GM18517 (cell line): ENCODE data around the gene RAPGEF2.
"Not testable (repeated sequence)": the region's sequence is repeated elsewhere in the genome, so short reads cannot be mapped to it uniquely, and the experiment has no call there.

Experiments
- ATAC-seq: cut with Tn5 transposase; IDR thresholded peaks from one replicate; pipeline ENCODE4 v1.9.1; 2021; ENCODE audit warnings: mild to moderate bottlenecking, moderate library complexity; ENCODE audit not compliant: unreplicated experiment

The RAPGEF2 gene

DNA sequence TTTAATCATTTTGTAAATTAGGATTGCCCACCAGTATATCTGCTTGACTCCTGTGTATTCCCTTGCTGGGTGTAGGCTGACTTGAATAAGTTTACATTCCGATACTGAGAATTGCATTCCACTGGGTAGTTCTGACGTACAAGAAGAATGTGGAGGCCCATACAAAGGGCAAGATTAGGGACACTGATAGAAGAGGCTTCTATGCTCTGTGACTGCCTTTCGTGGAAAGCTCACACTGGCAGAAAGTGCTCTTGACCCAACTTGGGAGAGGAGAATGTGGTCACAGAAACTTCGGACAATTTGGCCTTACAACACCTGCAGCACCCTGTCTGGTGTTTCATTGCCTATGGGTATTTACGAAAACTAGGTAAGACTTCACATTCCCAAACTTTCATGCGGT lies 126.3 kb downstream of the RAPGEF2 start:
- no peak for ATAC-seq

GRCh38 chr4:159232465-159233106 lies 129.7 kb downstream of the RAPGEF2 start:
- peak; percentile 69 for ATAC-seq

- no peak for ATAC-seq
Measured at GRCh38 chr4:159235779-159236368, 133.0 kb downstream of the RAPGEF2 start.

- ATAC-seq: no peak
Measured at GRCh38 chr4:159237975-159238374, 135.1 kb downstream of the RAPGEF2 start.

DNA sequence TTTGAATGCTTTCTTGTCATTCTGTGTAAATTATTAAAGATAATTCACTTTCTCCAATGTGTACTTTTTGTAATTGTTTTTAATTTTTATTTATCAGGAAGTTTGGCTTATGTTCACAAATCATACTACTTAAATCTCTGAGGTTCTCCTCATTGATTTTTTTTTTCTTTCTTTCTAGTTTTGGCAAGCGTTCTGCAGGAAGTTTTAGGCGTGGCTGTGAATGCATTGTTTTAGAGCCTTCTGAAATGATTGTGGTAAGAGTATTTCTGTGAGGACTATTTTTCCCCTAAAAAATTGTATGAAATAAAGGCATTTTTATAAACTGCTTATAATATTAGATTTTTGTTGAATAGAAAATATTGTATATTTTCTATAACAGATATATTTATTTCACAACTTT lies 135.8 kb downstream of the RAPGEF2 start:
- no peak for ATAC-seq

DNA sequence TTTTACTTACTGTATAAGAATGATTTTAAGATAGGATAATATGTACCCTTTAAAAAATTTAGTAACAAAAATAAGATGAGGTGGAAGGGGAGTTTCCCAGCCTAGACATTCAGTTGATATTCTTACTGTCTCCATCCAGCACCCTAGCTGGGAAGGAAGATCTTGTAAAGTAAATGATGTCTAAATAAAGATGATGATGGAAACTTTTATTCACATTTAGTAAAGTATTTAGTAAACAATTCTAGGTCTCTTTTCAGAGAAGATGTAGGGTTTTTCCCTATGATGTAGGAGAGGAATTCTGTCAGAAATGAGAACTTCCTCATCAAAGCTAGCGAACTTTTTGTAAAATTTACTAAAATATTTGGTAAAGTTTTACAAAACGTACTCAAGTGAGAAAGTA lies 136.8 kb downstream of the RAPGEF2 start:
- no peak for ATAC-seq

DNA sequence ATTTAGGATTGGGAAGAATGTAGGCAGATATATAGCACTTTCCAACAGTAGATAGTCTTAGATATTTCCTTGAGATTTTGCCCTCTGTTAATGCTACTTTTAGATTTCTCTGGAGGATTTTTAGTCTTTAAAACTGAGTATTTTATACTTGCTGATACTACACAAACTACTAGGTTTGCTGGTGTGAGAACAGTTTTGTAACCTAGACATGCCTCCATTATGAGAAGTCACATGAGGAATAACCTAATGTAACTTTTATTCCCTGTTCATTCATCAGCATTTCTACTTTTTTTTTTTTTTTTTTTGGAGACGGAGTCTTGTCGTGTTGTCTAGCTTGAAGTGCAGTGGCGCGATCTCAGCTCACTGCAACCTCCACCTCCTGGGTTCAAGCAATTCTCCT lies 137.2 kb downstream of the RAPGEF2 start:
- ATAC-seq: no peak

DNA sequence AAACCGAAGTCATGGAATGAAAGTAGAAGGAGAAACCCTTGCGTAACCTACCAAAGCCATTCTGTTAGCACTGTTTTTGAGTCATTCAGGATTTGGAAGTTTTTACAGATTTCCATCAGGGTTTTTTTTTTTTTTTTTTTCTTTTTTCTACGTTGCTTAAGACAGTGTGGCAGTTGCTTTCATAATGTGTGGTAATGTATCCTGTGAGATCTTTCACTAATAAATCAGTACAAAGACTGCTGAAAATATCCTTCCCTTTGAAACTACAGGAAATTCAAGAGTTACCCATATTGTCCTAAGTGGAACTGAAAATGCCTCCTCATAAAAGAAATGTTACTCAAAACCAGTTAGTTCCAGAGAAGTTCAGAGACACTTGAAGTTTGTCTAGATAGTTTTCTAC lies 137.8 kb downstream of the RAPGEF2 start:
- no peak for ATAC-seq

DNA sequence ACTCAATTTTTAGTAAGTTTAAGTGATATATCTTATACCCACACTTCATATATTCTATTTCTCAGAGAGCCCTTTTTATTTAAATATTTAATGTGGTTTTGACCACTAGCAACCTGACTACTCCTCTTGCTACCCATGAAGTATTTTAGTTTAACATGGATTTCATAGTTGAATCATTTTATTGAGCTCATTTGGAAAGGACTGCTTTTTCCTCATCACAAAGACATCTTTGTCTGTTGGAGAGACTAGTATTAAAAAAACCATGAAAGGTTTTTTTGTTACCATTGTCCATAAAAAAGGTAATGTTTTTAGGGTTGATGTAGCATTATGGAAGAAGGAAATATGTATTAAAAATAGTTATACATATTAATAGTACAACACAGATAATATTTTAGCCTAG lies 139.5 kb downstream of the RAPGEF2 start:
- no peak for ATAC-seq

DNA sequence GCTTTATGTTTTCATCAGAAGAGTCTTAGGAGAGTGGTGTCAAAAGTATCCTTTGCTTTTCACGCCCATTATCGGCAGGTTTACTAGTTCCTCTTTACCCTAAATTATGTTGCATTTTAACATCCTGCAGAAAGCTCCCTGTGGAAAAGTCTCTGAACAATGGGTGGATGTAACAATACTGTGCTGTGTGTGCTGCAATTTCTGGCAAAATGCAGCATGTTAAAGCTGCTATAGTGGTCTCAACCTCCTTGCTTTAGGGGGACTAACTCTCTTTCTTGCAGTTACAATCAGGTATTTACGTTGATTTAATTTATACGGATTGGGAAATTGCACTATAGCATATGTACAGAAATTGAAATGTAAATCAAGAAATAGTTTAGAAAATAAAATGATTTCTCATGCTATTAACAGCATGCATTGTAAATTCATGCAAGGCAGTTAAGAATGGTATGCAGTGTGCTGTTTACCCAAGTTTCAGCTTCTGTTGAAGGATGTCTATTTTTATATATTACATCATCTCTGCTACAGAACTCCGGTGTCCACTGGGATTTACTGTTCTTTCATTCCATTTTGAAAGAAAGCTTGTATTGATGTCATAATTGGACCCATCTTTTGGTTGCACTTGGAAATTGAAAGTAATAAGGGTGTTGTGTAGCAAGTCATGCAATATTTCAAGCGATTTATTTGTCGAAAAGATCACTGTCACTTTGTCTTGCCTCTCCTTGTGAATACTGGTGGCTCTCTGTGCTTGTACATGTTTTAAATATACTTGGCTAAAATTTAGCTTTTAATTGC lies 145.7 kb downstream of the RAPGEF2 start:
- ATAC-seq: no peak

DNA sequence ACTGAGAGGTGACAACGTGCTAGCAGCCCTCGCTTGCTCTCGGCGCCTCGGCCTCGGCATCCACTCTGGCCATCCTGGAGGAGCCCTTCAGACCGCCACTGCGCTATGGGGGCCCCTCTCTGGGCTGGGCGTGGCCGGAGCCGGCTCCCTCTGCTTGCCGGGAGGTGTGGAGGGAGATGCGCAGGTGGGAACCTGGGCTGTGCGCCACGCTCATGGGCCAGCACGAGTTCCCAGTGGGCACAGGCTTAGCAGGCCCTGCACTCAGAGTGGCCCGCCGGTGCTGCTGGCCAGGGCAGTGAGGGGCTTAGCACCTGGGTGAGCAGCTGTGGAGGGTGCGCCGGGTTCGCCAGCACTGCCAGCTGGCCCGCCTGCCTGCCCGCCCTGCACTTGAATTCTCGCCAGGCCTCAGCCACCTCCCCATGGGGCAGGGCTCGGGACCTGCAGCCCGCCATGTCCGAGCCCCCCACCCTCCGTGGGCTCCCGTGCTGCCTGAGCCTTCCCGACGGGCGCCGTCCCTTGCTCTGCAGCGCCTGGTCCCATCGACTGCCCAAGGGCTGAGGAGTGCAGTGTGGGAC lies 148.0 kb downstream of the RAPGEF2 start:
- no peak for ATAC-seq

DNA sequence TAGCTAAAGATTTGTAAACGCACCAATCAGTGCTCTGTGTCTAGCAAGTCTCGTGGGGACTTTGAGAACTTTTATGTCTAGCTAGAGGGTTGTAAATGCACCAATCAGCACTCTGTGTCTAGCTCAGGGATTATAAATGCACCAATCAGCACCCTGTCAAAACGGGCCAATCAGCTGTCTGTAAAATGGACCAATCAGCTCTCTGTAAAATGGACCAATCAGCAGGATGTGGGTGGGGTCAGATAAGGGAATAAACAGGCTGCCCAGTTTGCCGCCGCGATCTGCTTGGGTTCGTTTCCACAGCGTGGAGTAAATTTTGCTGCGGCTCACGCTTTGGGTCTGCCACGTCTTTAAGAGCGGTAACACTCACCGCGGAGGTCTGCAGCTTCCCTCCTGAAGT lies 148.7 kb downstream of the RAPGEF2 start:
- ATAC-seq: not testable (repeated sequence)

GRCh38 chr4:159252491-159252890 lies 149.6 kb downstream of the RAPGEF2 start:
- ATAC-seq: no peak

DNA sequence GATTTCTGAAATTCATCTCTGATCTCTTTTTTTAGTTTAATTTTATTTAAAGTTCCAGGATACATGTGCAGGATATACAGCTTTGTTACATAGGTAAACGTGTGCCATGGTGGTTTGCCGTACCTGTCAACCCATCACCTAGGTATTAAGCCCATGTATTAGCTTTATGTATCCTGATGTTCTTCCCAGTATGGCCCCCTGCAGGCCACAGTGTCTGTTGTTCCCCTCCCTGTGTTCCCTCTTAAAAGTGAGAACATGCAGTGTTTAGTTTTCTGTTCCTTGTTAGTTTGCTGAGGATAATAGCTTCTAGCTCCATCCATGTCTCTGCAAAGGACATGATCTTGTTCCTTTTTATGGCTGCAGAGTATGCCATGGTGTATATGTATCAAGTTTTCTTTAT lies 153.2 kb downstream of the RAPGEF2 start:
- no peak for ATAC-seq

GRCh38 chr4:159258889-159259560 lies 156.1 kb downstream of the RAPGEF2 start:
- ATAC-seq: no peak

DNA sequence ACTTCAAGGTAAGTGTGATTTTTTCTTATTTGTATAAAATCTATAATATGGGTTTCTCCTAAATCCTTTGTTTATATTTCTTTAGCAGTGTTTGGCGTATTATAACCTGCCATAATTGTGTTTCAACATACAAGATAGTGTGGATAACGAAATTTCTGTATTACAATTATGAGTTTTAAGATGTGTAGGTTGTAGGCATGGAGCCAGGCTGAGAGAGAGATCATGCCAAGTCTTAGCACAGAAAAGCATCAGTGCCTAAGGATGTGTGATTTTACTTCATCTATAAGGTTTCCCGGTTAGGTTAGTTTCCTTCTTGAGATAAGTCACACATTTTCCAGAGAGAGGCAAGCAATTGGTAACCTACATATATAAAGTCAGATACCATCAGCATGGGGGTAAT lies 161.2 kb downstream of the RAPGEF2 start:
- no peak for ATAC-seq

- ATAC-seq: peak; percentile 64
Measured at GRCh38 chr4:159266981-159267868, 164.3 kb downstream of the RAPGEF2 start.

DNA sequence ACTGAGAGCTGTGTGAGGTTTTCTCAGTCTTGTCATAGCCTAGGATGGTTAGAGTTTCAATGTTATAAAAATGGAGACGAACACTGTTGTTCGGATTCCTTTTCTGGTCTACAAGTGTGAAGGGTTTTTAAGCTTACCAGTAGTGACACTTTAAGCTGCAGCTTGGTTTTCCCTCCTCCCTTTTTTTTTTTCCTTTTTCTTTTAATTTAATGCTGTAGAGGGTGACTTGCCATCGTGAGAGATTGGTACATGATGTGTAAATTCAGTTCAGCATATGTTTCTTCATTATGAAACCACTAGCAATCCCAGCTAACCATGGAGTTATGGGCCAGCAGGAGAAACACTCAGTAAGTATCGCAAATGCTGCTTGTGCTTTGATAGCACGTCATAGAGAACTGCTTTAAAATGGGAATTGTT lies 165.0 kb downstream of the RAPGEF2 start:
- ATAC-seq: no peak

DNA sequence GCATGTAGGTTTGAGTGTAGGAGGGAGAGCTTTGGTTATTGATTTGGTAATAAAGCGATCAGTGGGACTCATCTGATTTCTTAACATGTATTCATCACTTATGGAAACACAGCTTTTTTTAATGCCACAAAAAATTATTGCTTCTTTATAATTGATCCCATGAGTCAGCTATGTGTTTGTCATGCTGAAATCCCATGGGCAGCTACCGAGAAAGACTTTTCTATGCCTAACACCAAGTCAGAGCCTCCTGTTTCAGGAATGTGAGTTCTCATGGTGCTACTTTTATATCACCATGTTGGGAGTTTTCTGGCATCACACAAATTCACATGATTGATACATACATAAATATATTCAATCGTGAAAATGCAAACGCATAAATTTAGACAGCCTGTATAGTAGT lies 165.7 kb downstream of the RAPGEF2 start:
- ATAC-seq: no peak

DNA sequence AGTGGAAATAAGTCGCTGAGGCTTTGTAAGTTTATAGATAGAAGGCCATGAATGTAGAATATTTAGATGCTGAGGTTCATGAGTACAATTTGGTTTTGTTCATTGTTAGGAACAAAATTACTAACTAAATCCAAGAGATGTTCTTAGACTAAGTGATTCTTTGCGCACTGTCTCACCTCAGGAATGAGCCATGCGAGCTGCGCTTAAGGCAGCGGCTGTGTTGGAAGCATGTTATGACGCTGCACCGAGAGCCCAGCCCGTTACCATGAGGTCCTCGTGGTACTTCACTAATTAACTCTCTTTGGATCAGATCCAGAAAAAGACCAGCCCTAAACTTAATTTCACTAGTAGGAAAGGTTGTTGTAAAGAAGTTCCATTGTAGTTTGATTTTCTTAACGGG lies 166.2 kb downstream of the RAPGEF2 start:
- ATAC-seq: no peak
